ENCODE results near the gene ST7L.
"Not testable (repeated sequence)": the region's sequence is repeated elsewhere in the genome, so short reads cannot be mapped to it uniquely, and the experiment has no call there.

The ST7L gene

GRCh38 chr1:112492076-112492475 lies 126.9 kb downstream of the ST7L start:
- no peak for DNase-seq (ENCODE audit: low read depth, low spot score)

DNA sequence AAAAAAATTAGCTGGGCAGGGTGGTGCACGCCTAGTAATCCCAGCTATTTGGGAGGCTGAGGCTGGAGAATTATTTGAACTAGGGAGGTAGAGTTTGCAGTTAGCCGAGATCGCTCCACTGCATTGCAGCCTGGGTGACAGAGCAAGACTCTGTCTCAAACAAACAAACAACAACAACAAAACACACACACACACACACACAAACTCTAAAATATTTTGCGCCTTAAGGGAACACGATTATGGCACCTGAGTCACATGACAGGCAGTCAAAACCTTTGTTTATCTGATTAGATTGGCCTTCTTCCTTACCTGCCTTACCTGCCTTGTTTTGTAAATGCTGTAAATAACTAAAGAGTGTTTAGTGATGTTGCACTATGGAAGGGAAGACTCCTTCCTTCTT lies 130.8 kb downstream of the ST7L start:
- DNase-seq (ENCODE audit: low read depth, low spot score): no peak

DNA sequence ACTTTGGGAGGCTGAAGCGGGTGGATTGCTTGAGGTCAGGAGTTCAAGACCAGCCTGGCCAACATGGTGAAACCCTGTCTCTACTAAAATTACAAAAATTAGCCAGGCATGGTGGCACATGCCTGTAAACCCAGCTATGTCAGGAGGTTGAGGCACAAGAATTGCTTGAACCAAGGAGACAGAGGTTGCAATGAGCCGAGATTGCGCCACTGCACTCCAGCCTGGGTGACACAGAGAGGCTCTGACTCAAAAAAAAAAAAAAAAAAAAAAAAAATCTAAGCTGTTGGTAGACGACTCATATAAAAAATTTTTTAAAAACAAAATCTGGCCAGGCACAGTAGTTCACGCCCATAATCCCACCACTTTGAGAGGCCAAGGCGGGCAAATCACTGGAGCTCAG lies 131.3 kb downstream of the ST7L start:
- not testable (repeated sequence) for DNase-seq (ENCODE audit: low read depth, low spot score)

DNA sequence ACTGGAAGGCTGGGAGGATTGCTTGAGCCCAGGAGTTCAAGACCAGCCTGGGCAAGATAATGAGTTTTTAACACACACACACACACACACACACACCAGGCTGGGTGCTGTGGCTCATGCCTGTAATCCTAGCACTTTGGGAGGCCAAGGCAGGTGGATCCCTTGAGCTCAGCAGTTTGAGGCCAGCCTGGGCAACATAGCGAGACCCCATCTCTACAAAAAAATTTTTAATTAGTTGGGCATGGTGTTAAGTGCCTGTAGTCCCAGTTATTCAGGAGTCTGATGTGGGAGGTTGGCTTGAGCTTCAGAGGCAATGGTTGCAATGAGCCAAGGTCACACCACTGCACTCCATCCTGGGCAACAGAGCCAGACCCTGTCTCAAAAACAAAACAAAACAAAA lies 132.9 kb downstream of the ST7L start:
- not testable (repeated sequence) for DNase-seq (ENCODE audit: low read depth, low spot score)

DNA sequence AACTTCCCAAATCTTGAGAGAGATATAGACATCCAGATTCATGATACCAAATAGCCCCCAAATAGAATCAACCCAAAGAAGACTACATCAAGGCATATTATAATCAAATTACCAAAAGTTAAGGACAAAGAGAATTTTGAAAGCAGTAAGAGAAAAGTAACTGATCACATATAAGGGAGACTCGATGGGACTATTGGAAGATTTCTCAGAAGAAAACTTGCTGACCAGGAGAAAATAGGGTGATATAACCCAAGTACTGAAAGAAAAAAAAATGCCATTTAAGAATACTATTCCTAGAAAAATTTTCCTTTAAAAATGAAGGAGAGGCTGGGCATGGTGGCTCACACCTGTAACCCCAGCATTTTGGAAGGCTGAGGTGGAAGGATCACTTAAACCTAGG lies 140.6 kb downstream of the ST7L start:
- no peak for DNase-seq (ENCODE audit: low read depth, low spot score)

DNA sequence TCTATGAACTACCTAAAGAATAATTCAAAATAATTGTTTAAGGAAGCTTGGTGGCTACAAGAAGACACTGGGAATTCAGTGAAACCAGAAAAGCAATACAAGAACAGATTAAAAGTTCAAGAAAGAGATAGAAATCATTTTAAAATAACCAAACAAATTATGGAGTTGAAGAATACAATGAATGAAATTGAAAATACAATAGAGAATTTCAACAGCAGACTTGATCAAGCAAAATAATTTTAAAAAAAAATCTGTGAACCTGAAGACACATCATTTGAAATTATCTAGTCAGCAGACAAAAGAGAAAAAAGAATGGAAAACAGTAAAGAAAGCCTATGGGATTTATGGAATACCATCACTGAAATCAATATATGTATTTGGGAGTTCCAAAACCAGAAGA lies 141.4 kb downstream of the ST7L start:
- no peak for DNase-seq (ENCODE audit: low read depth, low spot score)

Data from brain pericyte (primary cell).